Measurements from ENCODE around the gene WDR1.
A peak's percentile ranks its signal among the peaks of the same experiment; 100 is the strongest.

The WDR1 gene

DNA sequence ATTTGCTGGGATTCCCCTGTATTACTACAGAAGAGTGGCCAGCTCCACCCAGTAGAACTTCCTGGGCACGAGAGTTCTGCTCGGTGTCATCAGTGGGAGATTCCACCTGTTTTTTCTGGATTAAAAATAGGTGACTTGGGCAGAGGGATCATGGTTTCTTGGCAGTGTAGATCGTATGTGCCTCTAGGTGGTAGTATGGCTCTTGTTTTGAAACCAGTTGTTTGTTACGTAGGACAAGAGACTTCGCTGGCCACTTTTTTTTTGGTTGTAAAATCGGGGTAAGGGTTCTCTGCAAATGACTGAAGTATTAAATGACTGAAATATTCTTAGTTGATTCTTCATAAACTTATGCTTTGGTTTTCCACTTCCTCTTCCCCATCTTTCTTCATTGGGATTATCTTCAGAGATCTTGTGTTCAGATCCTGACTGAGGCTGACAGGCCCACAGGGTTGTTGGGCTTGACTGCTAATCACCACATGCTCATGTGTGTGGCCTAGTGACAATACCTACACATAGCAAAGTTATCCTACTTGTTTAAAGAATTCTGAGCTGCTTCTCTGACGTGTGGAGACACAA is 43.8 kb upstream of the WDR1 start:
- TF ChIP-seq CTCF (IDR thresholded peaks at IDR 0.05; ENCODE audit: low read depth, low read length) = peak; percentile 40
- H3K4me3 ChIP-seq (replicated peaks in 1 of 2; ENCODE audit: low read depth in 2 of 2, low read length in 2 of 2) = no peak overlapping the region
- DNase-seq (ENCODE audit: low read depth in 2 of 2) = peak; percentile 65 to 69

GRCh38 chr4:10159671-10160070 is 43.1 kb upstream of the WDR1 start:
- H3K4me3 ChIP-seq (replicated peaks in 1 of 2; ENCODE audit: low read depth in 2 of 2, low read length in 2 of 2) = no peak overlapping the region
- TF ChIP-seq CTCF (IDR thresholded peaks at IDR 0.05; ENCODE audit: low read depth, low read length) = no peak
- no peak for DNase-seq (ENCODE audit: low read depth in 2 of 2)

GRCh38 chr4:10158333-10158942 is 41.8 kb upstream of the WDR1 start:
- peak in 1 of 2 donors; percentile 51 for DNase-seq (ENCODE audit: low read depth in 2 of 2)
- no peak for TF ChIP-seq CTCF (IDR thresholded peaks at IDR 0.05; ENCODE audit: low read depth, low read length)
- H3K4me3 ChIP-seq (replicated peaks in 1 of 2; ENCODE audit: low read depth in 2 of 2, low read length in 2 of 2) = no peak overlapping the region

DNA sequence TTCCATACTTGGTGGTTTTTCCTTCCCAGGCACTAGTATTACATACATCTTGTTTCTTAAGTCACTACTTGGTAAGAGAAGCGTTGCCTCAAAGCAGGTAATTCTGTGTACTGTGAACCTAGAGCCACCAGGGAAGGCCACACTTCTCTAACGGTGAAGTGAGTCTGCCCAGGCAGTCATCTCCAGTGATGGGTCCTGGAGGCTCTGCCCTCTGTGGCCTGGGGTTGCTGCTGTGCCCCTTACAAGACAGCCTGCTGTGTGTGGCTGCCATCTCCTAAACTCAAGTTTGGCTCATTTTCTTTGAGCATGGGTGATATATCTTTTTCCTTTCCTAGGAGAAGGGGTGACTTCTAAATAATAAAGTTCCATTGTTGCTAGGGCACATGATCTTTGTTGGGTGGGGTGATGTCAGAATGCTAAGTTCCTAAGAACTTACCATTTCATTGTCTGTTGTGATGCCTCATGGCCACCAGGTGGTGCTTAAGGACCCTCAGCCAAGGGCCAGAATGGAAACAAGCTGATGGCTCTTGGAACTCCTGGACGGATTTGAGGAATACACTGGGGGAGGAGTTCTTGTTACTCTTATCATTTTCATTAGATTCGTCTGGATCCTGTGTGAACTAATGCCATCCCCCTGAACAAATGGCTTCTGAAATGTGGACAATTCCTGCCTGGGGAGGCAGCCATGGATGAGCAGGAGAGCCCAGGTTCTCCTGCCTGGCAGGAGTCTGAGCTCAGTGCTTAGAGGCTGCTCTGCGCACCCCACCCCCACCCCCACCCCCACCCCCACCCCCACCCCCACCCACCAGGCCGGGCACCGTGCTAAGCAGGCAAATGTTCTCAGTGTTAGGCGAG is 41.1 kb upstream of the WDR1 start:
- H3K4me3 ChIP-seq (replicated peaks in 1 of 2; ENCODE audit: low read depth in 2 of 2, low read length in 2 of 2) = no peak overlapping the region
- peak; percentile 86 to 91 for DNase-seq (ENCODE audit: low read depth in 2 of 2)
- TF ChIP-seq CTCF (IDR thresholded peaks at IDR 0.05; ENCODE audit: low read depth, low read length) = peak; percentile 85

DNA sequence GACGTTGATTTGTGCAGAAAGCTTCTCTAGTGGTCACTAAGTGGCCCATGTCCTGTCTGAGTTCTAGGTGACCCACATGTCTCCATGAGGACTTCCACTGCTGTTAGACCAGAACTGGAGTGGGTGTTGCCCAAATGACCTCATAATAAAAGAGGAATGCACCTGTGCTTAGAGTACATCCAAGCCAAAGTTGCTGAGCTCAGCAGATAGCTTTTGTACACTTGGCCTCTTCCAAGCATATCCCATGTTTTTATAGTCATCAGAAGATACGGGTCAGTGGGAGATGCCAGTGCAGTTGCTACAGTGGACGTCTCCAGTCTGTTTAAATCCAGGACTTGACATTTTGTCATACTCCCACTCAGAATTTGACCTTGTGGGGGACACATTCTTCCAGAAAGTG is 37.6 kb upstream of the WDR1 start:
- no peak overlapping the region for H3K4me3 ChIP-seq (replicated peaks in 1 of 2; ENCODE audit: low read depth in 2 of 2, low read length in 2 of 2)
- TF ChIP-seq CTCF (IDR thresholded peaks at IDR 0.05; ENCODE audit: low read depth, low read length) = no peak
- DNase-seq (ENCODE audit: low read depth in 2 of 2) = no peak

DNA sequence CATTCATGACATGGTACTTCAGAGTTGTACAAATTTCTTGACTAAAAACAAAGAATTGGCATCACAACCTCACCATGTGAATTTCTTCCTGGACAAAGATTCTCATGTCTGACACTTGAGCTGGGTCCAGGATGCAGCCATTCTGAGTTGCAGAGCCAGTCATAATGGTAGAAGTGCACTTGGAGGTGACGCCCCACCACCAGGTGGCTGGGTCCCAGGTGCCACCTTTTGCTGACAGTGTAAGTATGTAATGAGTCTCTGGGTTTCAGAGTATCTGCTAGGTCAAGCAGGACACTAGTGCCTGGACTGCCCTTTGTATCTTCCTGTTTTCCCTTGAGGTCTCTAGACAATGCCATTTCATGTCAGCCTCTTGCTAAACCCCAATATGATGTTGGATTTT is 36.6 kb upstream of the WDR1 start:
- no peak for DNase-seq (ENCODE audit: low read depth in 2 of 2)
- H3K4me3 ChIP-seq (replicated peaks in 1 of 2; ENCODE audit: low read depth in 2 of 2, low read length in 2 of 2) = no peak overlapping the region
- TF ChIP-seq CTCF (IDR thresholded peaks at IDR 0.05; ENCODE audit: low read depth, low read length) = no peak
